HL-60/S4 (cell line): ENCODE results near the gene RAG1.

Source experiments
- in situ Hi-C: fragments of 300-500 bp; cut with MboI; formaldehyde crosslinking; loops from 2 replicates; pipeline ENCODE4 v1.14.3; 2022; ENCODE audit warnings: low sequenced_read_pairs

Gene RAG1

GRCh38 chr11:36627006-36627405 lies 59.2 kb downstream of the RAG1 start:
- in situ Hi-C loops, result no loop called here

- in situ Hi-C loops, result no loop called here
These were observed 59.7 kb downstream of the RAG1 start for GRCh38 chr11:36627471-36627870.

- in situ Hi-C loops, result no loop called here
These were observed 60.3 kb downstream of the RAG1 start for GRCh38 chr11:36628141-36628540.

- in situ Hi-C loops, result no loop called here
These were observed 61.0 kb downstream of the RAG1 start for GRCh38 chr11:36628765-36629244.
